Neuronal stem cell (in vitro differentiated cells): ENCODE results near the gene C1QTNF9.
"Not testable (repeated sequence)": the region's sequence is repeated elsewhere in the genome, so short reads cannot be mapped to it uniquely, and the experiment has no call there.

ENCODE experiments used
- DNase-seq: peaks from one replicate; pipeline ENCODE4 v3.0.0-alpha.2; 2013; ENCODE audit warnings: low spot score
- H2AFZ ChIP-seq: one replicate; pipeline ENCODE4 v1.6.1; 2013; ENCODE audit warnings: mild to moderate bottlenecking, low read length, inconsistent platforms
- H2AK5ac ChIP-seq: 2 replicates; pipeline ENCODE4 v1.6.1; 2013; ENCODE audit warnings: low read depth, mild to moderate bottlenecking, inconsistent platforms, low read length, moderate library complexity, mixed read lengths
- H2BK120ac ChIP-seq: 2 replicates; pipeline ENCODE4 v1.6.1; 2013; ENCODE audit warnings: low read depth, mild to moderate bottlenecking, inconsistent platforms, low read length, moderate library complexity, mixed read lengths
- H2BK12ac ChIP-seq: one replicate; pipeline ENCODE4 v1.6.1; 2013; ENCODE audit warnings: low read length, inconsistent platforms
- H2BK15ac ChIP-seq: 2 replicates; pipeline ENCODE4 v1.6.1; 2013; ENCODE audit warnings: mild to moderate bottlenecking, low read length, inconsistent platforms, mixed read lengths
- H2BK5ac ChIP-seq: one replicate; pipeline ENCODE4 v1.6.1; 2013; ENCODE audit warnings: inconsistent platforms, mild to moderate bottlenecking, low read length, moderate library complexity
- H3K14ac ChIP-seq: one replicate; pipeline ENCODE4 v1.6.1; 2013; ENCODE audit warnings: low read length, inconsistent platforms
- H3K18ac ChIP-seq: 2 replicates; pipeline ENCODE4 v1.6.1; 2013; ENCODE audit warnings: low read length, inconsistent platforms
- H3K23ac ChIP-seq: 2 replicates; pipeline ENCODE4 v1.6.1; 2013; ENCODE audit warnings: low read depth, mild to moderate bottlenecking, mixed read lengths, low read length, inconsistent platforms; ENCODE audit not compliant: poor library complexity
- H3K27ac ChIP-seq: replicated peaks from 3 replicates; pipeline ENCODE4 v1.5.1; 2013; ENCODE audit warnings: low read length, inconsistent platforms
- H3K27me3 ChIP-seq, 3 experiments: 2 replicates each; pipeline ENCODE4 v1.6.1; 2013; ENCODE audit warnings: low read length in 3 of 3, mild to moderate bottlenecking in 2 of 3, inconsistent platforms in 1 of 3, low read depth in 1 of 3, mixed read lengths in 1 of 3, moderate library complexity in 1 of 3; ENCODE audit not compliant: control insufficient read depth in 3 of 3, insufficient read depth in 3 of 3
- H3K36me3 ChIP-seq, 2 donors: replicated peaks in 1 of 2; 2 replicates each; pipeline ENCODE4 v1.6.1; 2013; ENCODE audit warnings: low read length in 2 of 2; ENCODE audit not compliant: control insufficient read depth in 2 of 2, insufficient read depth in 2 of 2
- H3K4ac ChIP-seq: 2 replicates; pipeline ENCODE4 v1.6.1; 2013; ENCODE audit warnings: inconsistent platforms, mild to moderate bottlenecking, low read length, moderate library complexity
- H3K4me1 ChIP-seq, 2 donors: 1 replicate in 1 of 2; 2 replicates in 1 of 2; pipeline ENCODE4 v1.6.1; 2013; ENCODE audit warnings: low read length in 2 of 2, low read depth in 1 of 2; ENCODE audit not compliant: control insufficient read depth in 2 of 2, insufficient read depth in 1 of 2
- H3K4me2 ChIP-seq: one replicate; pipeline ENCODE4 v1.6.1; 2013; ENCODE audit warnings: mild to moderate bottlenecking, low read length, inconsistent platforms; ENCODE audit not compliant: insufficient read depth, poor library complexity, severe bottlenecking
- H3K4me3 ChIP-seq, 2 donors: 2 replicates each; pipeline ENCODE4 v1.5.1; 2013; ENCODE audit warnings: low read length in 2 of 2, mild to moderate bottlenecking in 2 of 2, inconsistent platforms in 1 of 2, moderate library complexity in 1 of 2
- H3K79me1 ChIP-seq: one replicate; pipeline ENCODE4 v1.6.1; 2013; ENCODE audit warnings: low read depth, mild to moderate bottlenecking, inconsistent platforms, low read length, moderate library complexity
- H3K9ac ChIP-seq: one replicate; pipeline ENCODE4 v1.6.1; 2013; ENCODE audit warnings: mild to moderate bottlenecking, low read depth, low read length, inconsistent platforms; ENCODE audit not compliant: poor library complexity
- H3K9me3 ChIP-seq, 2 donors: replicated peaks in 1 of 2; 2 replicates each; pipeline versions ENCODE3 to v1.6.1; 2013; ENCODE audit warnings: low read length in 2 of 2, mild to moderate bottlenecking in 2 of 2, inconsistent platforms in 1 of 2, low read depth in 1 of 2, mixed read lengths in 1 of 2, moderate library complexity in 1 of 2; ENCODE audit not compliant: control insufficient read depth in 2 of 2, insufficient read depth in 1 of 2
- H4K8ac ChIP-seq: one replicate; pipeline ENCODE4 v1.6.1; 2013; ENCODE audit warnings: low read depth, mild to moderate bottlenecking, inconsistent platforms, low read length, moderate library complexity
- H4K91ac ChIP-seq: one replicate; pipeline ENCODE4 v1.6.1; 2013; ENCODE audit warnings: low read length, low read depth, mild to moderate bottlenecking, inconsistent platforms; ENCODE audit not compliant: poor library complexity
- WGBS, 2 donors: extraction: QIAGEN DNeasy Blood & Tissue Kit; methylation state at CpG; one replicate each; pipeline ENCODE4 v1.1.7; 2013; ENCODE audit warnings: missing lambda C conversion rate in 2 of 2, mixed read lengths in 1 of 2; ENCODE audit not compliant: insufficient read length in 2 of 2, insufficient replicate concordance in 1 of 2; ENCODE audit errors: extremely low coverage in 2 of 2; 5-methylcytosine and 5-hydroxymethylcytosine counted together

The C1QTNF9 gene

GRCh38 chr13:24348797-24349515 is 39.6 kb downstream of the C1QTNF9 start:
- Histone ChIP-seq H3K9ac (peak overlapping the region; percentile 26), H3K4ac (no peak overlapping the region), H3K23ac (no peak overlapping the region), H2AK5ac (no peak overlapping the region), H3K36me3 (no peaks in the 10 kb centered on the region), H3K14ac (no peak overlapping the region), H2AFZ (no peak overlapping the region), H4K91ac (no peak overlapping the region), H3K79me1 (no peaks in the 10 kb centered on the region), H3K4me3 (no peak overlapping the region), H2BK12ac (no peak overlapping the region), H3K27ac (no peak overlapping the region), H2BK15ac (no peak overlapping the region), H4K8ac (no peak overlapping the region), H3K4me1 (no peaks in the 10 kb centered on the region), H3K9me3 (no peaks in the 10 kb centered on the region), H3K4me2 (no peak overlapping the region), H2BK5ac (no peak overlapping the region), H3K27me3 (peaks cover 0 to 6% (median 0%) of the 10 kb centered on the region in 3 experiments), H3K18ac (no peak overlapping the region), H2BK120ac (no peak overlapping the region)
- WGBS, 2 donors, result no CpG with 5 or more reads among the region's 6 CpGs
- no peak for DNase-seq

- not testable (repeated sequence) for H3K4me3 ChIP-seq, H3K27ac ChIP-seq, H3K18ac ChIP-seq, H3K36me3 ChIP-seq, H2BK5ac ChIP-seq, H3K79me1 ChIP-seq, H2AFZ ChIP-seq, H3K4me1 ChIP-seq, H3K23ac ChIP-seq, H2BK15ac ChIP-seq, H3K9me3 ChIP-seq, H3K14ac ChIP-seq, H3K4me2 ChIP-seq, H2AK5ac ChIP-seq, H2BK12ac ChIP-seq, H4K91ac ChIP-seq, H3K4ac ChIP-seq, H3K9ac ChIP-seq, H4K8ac ChIP-seq, H2BK120ac ChIP-seq, DNase-seq, H3K27me3 ChIP-seq
- no CpG with 5 or more reads among the region's 3 CpGs for WGBS, 2 donors
These were observed 40.6 kb downstream of the C1QTNF9 start for GRCh38 chr13:24349778-24350664.

GRCh38 chr13:24351423-24351822 is 42.0 kb downstream of the C1QTNF9 start:
- H3K27me3 ChIP-seq, result peaks cover 0 to 6% (median 0%) of the 10 kb centered on the region in 3 experiments
- peaks cover 0 to 5% of the 10 kb centered on the region in 2 donors for H3K9me3 ChIP-seq
- no peak overlapping the region for H2AK5ac ChIP-seq
- H2BK15ac ChIP-seq, result no peak overlapping the region
- no peaks in the 10 kb centered on the region for H3K79me1 ChIP-seq
- no peak overlapping the region for H4K91ac ChIP-seq
- no peak overlapping the region for H3K23ac ChIP-seq
- no peak overlapping the region for H3K18ac ChIP-seq
- no peak overlapping the region for H3K27ac ChIP-seq
- no peak overlapping the region for H3K4ac ChIP-seq
- H3K9ac ChIP-seq, result no peak overlapping the region
- WGBS, 2 donors, result no CpG with 5 or more reads among the region's 3 CpGs
- no peaks in the 10 kb centered on the region for H3K36me3 ChIP-seq
- no peak overlapping the region for H2AFZ ChIP-seq
- H2BK12ac ChIP-seq, result no peak overlapping the region
- DNase-seq, result no peak
- H3K4me2 ChIP-seq, result no peak overlapping the region
- no peak overlapping the region for H3K14ac ChIP-seq
- H2BK120ac ChIP-seq, result no peak overlapping the region
- no peak overlapping the region for H2BK5ac ChIP-seq
- H3K4me1 ChIP-seq, result no peaks in the 10 kb centered on the region
- no peak overlapping the region for H4K8ac ChIP-seq
- no peak overlapping the region for H3K4me3 ChIP-seq

- H3K27ac ChIP-seq, result no peak overlapping the region
- no peak overlapping the region for H2AFZ ChIP-seq
- H3K18ac ChIP-seq, result no peak overlapping the region
- H3K23ac ChIP-seq, result no peak overlapping the region
- H3K4me3 ChIP-seq, result no peak overlapping the region
- peaks cover 0 to 11% of the 10 kb centered on the region in 2 donors for H3K9me3 ChIP-seq
- no peak overlapping the region for H3K4ac ChIP-seq
- H3K4me2 ChIP-seq, result no peak overlapping the region
- no peak overlapping the region for H2BK5ac ChIP-seq
- H3K9ac ChIP-seq, result no peak overlapping the region
- no peak overlapping the region for H4K8ac ChIP-seq
- H2BK15ac ChIP-seq, result no peak overlapping the region
- no peak overlapping the region for H4K91ac ChIP-seq
- no peak overlapping the region for H2AK5ac ChIP-seq
- no peak overlapping the region for H2BK120ac ChIP-seq
- no peaks in the 10 kb centered on the region for H3K79me1 ChIP-seq
- no peak for DNase-seq
- no peaks in the 10 kb centered on the region for H3K36me3 ChIP-seq
- peaks cover 0 to 6% (median 4%) of the 10 kb centered on the region in 3 experiments for H3K27me3 ChIP-seq
- H3K14ac ChIP-seq, result no peak overlapping the region
- H3K4me1 ChIP-seq, result peaks cover 0 to 2% of the 10 kb centered on the region in 2 donors
- no peak overlapping the region for H2BK12ac ChIP-seq
- no CpG with 5 or more reads among the region's 1 CpG for whole genome bisulfite sequencing, 2 donors
These were observed 44.4 kb downstream of the C1QTNF9 start for GRCh38 chr13:24353736-24354135.
